ENCODE results near the gene SPATA19. TPM values are rescaled to one million over a fixed set of nuclear protein-coding genes. Genes with fewer than 3 reads are reported as not detected.

SPATA19 gene
- total RNA-seq, 1 experiment from 2014 or later: not detected

Other genes with a start within 250 kb of the SPATA19 start
- 1.0 and 1.3 TPM in 2 replicates for gene IGSF9B, start 111.5 kb upstream of the SPATA19 start, total RNA-seq (2014; rRNA removed; shearing (Covaris generic))
- gene JAM3, start 223.6 kb upstream of the SPATA19 start, total RNA-seq (2014; rRNA removed; shearing (Covaris generic)): 53.9 and 61.8 TPM in 2 replicates